HEK293T (cell line): ENCODE measurements around the gene TYMP.

Experiments used
- ARNT ChIP-seq: fragments of 450-650 bp; IDR thresholded peaks from 2 replicates; pipeline ENCODE4 v1.6.1; 2017; ENCODE audit warnings: mild to moderate bottlenecking
- BHLHE40 ChIP-seq: fragments of 450-650 bp; IDR thresholded peaks from 2 replicates; pipeline ENCODE4 v1.6.1; 2016; ENCODE audit warnings: mild to moderate bottlenecking, moderate library complexity, borderline replicate concordance
- FOXK2 ChIP-seq: fragments of 450-650 bp; IDR thresholded peaks from 2 replicates; pipeline ENCODE4 v1.6.1; 2016; ENCODE audit warnings: mild to moderate bottlenecking
- FOXM1 ChIP-seq: fragments of 450-650 bp; IDR thresholded peaks from 2 replicates; pipeline ENCODE4 v1.6.1; 2017; ENCODE audit warnings: mild to moderate bottlenecking, borderline replicate concordance
- HDGF ChIP-seq: fragments of 450-650 bp; IDR thresholded peaks from 2 replicates; pipeline ENCODE4 v1.6.1; 2017; ENCODE audit warnings: antibody characterized with exemption, borderline replicate concordance
- LEF1 ChIP-seq: fragments of 450-650 bp; IDR thresholded peaks from 2 replicates; pipeline ENCODE4 v1.6.1; 2017; ENCODE audit warnings: mild to moderate bottlenecking, borderline replicate concordance
- NFRKB ChIP-seq: fragments of 450-650 bp; IDR thresholded peaks from 2 replicates; pipeline ENCODE4 v1.6.1; 2016; ENCODE audit warnings: mild to moderate bottlenecking, moderate library complexity
- SP1 ChIP-seq: fragments of 450-650 bp; IDR thresholded peaks from 2 replicates; pipeline ENCODE4 v1.6.1; 2017
- SUZ12 ChIP-seq: fragments of 450-650 bp; IDR thresholded peaks from 2 replicates; pipeline ENCODE4 v1.6.1; 2016; ENCODE audit warnings: mild to moderate bottlenecking
- TARDBP ChIP-seq: fragments of 450-650 bp; IDR thresholded peaks from 2 replicates; pipeline ENCODE4 v1.6.1; 2016

GRCh38 chr22:50530580-50530876 is 716 bp upstream of the TYMP start:
- TF ChIP-seq HDGF: no peak
- TF ChIP-seq SUZ12: no peak
- TF ChIP-seq ARNT: no peak
- TF ChIP-seq TARDBP: no peak
- no peak for TF ChIP-seq NFRKB
- no peak for TF ChIP-seq FOXM1
- TF ChIP-seq LEF1: no peak
- TF ChIP-seq SP1: no peak
- no peak for TF ChIP-seq BHLHE40
- TF ChIP-seq FOXK2: no peak
